AML-193 (cell line): ENCODE results near the gene VSNL1.

Experiments used
- DNase-seq, 2 experiments: peaks; one replicate each; lab custom pipeline; 2025; lab: John Stamatoyannopoulos, UW

Gene VSNL1

DNA sequence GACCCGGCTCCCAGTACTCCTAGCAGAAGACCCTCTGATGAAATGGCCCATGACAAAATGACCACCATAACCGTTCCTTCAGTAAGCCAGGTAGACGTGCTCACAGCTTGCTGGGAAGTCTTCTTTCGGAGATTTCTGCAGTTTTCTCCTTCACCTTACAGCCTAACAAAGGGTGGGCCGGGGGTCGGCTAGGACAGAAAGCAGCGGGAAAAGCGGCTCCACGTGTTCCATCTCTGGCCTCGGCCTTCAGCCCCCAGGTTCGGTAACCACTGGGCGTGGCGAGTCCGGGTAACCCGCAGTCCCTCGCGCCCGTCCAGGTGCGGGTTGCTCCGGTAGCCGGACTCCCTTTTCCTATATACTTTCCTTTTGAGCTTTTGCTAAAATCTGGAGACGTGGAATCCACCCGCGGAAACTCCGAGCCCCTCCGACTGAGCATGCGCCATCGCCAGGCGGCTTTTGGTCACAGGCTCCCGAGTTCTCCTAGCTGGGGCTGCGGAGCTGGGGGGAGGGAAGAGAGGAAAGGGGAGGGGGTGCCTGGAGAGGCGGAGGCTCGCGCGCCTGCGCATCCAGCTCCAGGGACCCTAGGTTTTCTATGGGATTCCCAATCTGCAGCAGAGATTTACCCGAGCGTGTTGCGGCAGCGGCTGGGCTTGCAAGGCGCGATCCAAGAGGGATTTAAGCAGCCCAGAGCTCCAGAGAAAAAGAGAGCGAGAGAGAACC is at the start of gene VSNL1:
VSNL1 (plus strand) TSS at position 604 of the 720 bp plus-strand sequence. CDS start 51,379 bp downstream, outside the sequence.
- DNase-seq: no peak

- DNase-seq: no peak
These were observed 44.9 kb upstream of the VSNL1 start for GRCh38 chr2:17495590-17495989.

GRCh38 chr2:17497718-17498117 is 42.8 kb upstream of the VSNL1 start:
- DNase-seq: no peak

- no peak for DNase-seq
These were observed 33.5 kb upstream of the VSNL1 start for GRCh38 chr2:17506736-17507616.

DNA sequence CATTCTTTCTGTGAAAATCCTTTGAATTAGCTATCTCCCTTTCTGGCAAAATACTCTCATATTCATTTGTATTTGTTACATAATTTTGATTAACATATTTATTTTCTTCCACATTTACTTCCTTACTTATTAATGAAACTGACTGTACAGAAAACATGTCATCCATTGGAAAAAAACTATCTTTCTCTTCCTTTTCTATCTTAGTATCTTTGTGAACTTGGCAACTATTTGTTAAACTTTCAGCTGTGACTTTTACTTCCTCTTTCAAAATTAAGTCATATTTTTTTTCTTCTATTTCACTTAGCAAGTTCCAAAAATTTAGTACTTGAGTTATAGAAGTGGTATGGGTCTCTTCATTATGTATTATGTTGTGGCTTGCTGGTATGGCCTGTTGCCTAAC is 24.8 kb upstream of the VSNL1 start:
- no peak for DNase-seq

DNA sequence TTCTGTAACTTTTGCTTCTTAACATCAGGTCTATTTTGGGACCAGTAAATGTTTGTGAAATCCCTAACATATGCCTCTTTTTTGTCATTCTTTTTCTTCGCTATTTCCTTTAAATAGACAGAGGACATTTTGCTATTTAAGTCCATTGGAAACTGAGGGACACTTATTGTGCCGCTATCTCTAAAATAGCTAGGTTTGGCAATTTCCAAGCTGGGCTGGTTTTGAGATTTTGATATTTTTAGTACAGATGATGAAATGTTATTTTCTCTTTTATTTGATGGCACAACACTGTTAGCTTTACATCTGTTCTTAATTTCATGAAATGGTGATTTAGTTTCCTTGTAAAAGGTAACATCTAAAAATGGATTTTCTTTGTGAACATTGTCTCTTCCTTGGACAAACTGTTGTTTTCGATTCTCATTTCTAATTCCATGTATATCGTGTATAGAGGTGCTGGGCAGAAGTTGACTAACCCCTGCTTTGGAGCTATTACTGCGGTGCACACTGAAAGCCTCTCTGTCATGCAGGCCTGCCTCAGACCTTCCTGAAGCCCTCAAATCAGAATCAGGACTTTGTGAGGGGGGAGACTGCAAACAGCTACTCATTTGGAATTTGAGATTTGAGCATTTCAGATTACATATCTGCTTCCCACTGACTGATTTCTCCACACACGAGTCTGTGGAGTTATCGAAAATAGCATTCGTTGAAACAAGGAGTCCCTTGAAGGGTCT is 22.9 kb upstream of the VSNL1 start:
- no peak for DNase-seq

GRCh38 chr2:17518212-17519154 is 22.0 kb upstream of the VSNL1 start, which contains the start of gene RAD51AP2:
TSS of gene RAD51AP2 (minus strand) at chr2:17518440. CDS start at chr2:17518415, 25 bp downstream.
- no peak for DNase-seq

DNA sequence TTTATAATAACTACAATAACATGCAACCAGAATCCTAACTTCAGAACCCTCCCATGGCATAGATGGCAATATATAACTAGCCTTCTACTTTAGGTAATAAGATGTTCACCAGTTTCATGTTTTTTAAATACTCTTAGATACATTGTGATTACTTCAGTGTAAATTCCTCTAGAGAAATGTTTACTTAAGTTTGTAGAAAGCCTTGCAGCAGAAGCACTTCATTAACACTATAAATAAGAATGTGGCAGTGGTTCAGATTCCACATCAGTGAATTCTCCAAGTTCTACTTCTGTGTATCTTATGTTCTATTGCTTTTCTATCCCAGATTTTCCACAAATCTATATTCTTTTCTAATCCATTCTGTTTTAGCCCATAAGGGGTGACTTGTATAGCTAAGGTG is 21.0 kb upstream of the VSNL1 start:
- no peak for DNase-seq

- no peak for DNase-seq
These were observed 19.7 kb upstream of the VSNL1 start for GRCh38 chr2:17520761-17521160.

DNA sequence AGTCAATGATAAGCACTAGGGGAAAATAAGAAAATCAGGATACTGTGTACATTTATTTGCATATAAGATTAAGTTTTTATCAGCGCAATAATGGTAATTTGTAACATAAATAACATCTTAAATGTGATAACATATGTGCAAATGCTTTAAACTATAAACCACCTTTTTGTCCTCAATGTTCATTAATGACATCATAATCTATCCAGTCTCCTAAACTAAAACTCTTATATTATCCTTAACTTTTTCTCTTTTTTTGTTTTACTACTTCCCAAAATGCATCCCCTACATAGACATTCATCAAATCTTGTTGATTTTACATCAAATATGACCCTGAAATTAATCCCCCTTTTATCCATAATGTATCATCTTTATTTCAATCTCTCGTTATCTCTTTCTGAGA is 18.9 kb upstream of the VSNL1 start:
- DNase-seq: no peak

DNA sequence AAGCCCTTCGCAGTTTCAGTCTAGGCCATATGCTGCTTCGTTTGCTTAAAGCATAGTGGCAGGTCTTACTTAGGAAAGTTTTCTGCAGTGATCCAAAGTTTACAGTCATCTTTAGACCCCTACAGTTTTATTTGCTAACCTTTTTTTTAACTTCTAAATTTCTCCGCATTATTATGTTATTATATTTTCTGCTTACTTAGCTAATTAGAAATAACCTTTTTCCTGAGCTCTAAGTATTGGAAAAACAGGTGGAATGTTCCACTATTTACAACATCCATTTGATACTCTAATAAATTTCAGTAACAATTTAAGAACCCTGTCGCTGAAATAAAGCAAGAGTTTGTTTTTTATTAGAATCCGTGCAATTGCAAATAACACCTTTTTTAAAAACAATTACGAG is 18.2 kb upstream of the VSNL1 start:
- no peak for DNase-seq

DNA sequence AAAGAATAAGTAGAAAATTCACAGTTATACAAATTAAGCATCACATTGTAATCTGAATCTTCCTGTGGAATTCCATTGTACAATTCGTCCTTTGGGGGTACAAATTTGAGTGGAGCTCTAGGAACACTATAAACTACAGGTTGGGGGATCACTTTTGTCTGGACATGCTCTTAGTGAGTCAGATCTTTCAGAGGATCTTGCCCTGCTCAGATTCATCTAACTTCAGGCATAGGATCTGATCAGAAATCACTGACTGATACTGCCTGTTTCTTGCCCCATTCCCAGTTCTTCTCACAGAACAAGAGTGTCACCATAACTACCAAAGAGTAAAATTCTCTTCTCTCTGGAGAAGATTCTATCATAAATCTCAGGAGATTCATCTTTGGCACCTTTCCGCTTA is 10.7 kb upstream of the VSNL1 start:
- no peak for DNase-seq

- DNase-seq: no peak
These were observed 7.0 kb upstream of the VSNL1 start for GRCh38 chr2:17533546-17533945.

DNA sequence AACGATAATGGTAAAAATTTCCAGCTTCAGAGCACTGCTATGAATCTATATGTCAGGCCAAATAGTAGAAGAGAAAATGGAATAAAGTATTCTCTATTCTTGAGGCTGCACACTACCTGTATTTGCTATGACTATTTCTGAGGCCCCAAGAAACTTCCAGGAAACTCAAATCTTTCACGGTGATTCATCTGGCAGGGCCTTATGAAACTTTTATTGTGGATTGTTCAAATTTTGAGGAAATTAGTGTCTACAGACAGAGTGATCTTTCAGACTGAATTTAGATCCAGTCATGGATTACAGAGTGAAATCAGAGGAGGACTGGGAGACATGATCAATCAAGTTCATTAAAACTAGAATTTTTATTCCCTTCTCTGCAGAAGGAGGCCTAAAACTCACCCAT is 4.1 kb upstream of the VSNL1 start:
- no peak for DNase-seq

GRCh38 chr2:17538022-17538843 is 2.3 kb upstream of the VSNL1 start:
- no peak for DNase-seq

GRCh38 chr2:17538844-17539554 is 1.5 kb upstream of the VSNL1 start:
- DNase-seq: no peak

DNA sequence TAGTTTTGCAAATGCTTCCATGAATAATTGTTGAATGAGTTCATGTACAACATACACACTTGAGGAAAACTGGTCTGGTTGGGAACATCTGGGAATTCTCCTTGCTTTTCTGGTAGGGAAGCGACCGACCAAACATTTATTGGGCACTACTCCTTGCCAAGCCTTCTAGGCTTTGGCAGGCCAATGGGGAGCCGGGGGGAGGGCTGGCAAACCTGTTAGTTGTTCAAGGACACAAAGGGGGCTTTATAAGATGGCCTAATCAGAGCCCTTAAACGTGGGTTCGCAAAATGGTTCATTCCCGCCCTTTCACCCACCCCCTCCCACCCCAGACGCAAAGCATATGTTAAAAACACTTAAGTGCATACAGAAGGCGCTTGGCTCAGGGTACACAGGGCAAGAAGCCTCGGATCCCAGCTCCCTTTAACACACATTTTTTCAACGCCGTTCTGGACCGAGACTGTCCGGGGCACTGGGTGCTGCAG is 844 bp upstream of the VSNL1 start:
- DNase-seq: no peak

- DNase-seq: no peak
These were observed 476 bp downstream of the VSNL1 start for GRCh38 chr2:17540813-17541530.

DNA sequence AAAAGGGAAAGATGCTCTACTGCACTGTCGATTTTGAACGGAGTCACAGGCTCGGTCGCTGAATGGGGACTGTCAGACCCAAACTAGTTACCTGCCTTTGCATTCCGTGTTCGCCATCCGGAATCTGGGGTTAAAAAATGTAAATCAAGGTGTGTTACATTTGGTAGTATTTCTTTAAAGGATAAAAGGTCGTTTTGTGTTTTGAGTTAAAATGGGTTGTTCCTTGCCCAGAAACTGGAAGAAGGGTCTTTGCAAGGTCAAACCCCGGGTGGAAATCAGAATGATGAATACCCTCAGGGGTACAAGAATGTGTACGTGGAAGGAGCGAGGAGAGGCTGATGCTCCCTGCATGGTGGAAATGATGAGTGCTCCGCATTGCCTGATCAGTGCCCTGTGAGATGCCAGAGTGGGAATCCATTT is 1.0 kb downstream of the VSNL1 start:
- no peak for DNase-seq
